SK-N-MC (cell line): ENCODE measurements around the gene ADGRD2.

Source experiments
- DNase-seq: peaks from one replicate; pipeline ENCODE4 v3.0.0-alpha.2; 2011; ENCODE audit warnings: low read depth, low spot score
- H3K27ac ChIP-seq: fragments of 200-600 bp; sonication (generic); 2 replicates; pipeline ENCODE4 v1.5.1; 2016; ENCODE audit warnings: mixed run types
- H3K36me3 ChIP-seq: fragments of 200-600 bp; sonication (generic); 2 replicates; pipeline ENCODE4 v1.6.1; 2017; ENCODE audit warnings: antibody characterized with exemption, low read length, mixed read lengths; ENCODE audit not compliant: insufficient read depth
- H3K4me3 ChIP-seq: fragments of 200-600 bp; sonication (generic); 2 replicates; pipeline ENCODE4 v1.5.1; 2016
- H3K9ac ChIP-seq: fragments of 200-600 bp; sonication (generic); 2 replicates; pipeline ENCODE4 v1.8.0; 2017; ENCODE audit warnings: mixed run types, mixed read lengths; ENCODE audit not compliant: insufficient read length
- H3K9me3 ChIP-seq: fragments of 200-600 bp; sonication (generic); 2 replicates; pipeline ENCODE4 v1.6.1; 2017; ENCODE audit warnings: low read depth, mild to moderate bottlenecking, antibody characterized with exemption, low read length, moderate library complexity, mixed read lengths
- EZH2 ChIP-seq: fragments of 200-600 bp; sonication (generic); IDR thresholded peaks from one replicate; pipeline ENCODE4 v1.6.1; 2017; ENCODE audit warnings: antibody characterized with exemption
- FOXP2 ChIP-seq: optimal IDR thresholded peaks from 2 replicates; pipeline ENCODE3; 2011; ENCODE audit warnings: mild to moderate bottlenecking, moderate library complexity; ENCODE audit not compliant: insufficient read depth; ENCODE audit errors: extremely low read length, control extremely low read depth
- POLR2AphosphoS5 ChIP-seq: IDR thresholded peaks from 2 replicates; pipeline ENCODE4 v1.6.1; 2012; ENCODE audit warnings: mild to moderate bottlenecking, low read depth, low read length, borderline replicate concordance

ADGRD2 gene

DNA sequence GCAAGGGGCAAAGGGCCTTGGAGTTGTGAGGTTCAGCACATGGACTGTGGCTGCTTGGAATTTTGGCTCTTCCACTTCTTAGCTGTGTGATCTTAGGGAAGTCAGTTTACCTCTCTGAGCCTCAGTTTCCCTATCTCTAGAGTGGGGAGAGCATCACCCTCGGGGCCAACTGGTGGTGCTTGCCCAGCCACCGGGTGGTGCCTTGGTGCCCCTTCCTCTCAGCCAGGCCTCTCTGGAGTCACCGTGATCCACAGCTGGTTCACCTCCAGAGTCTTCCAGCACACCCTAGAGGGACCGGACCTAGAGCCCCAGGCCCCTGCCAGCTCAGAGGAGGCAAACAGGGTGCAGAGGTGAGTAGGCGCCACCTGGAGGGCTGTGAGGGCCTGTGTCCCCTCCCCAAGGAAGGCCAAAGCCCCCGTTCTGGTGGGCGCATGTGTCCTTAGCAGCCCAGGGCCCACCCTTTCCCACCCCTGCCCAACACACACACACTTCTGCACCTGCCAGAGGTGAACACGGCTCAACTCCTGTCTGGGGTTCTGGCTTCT, 7.7 kb downstream of the ADGRD2 start:
- Histone ChIP-seq H3K27ac (no peak overlapping the region), H3K9me3 (no peaks in the 10 kb centered on the region), H3K4me3 (no peak overlapping the region), H3K36me3 (no peaks in the 10 kb centered on the region), H3K9ac (no peak overlapping the region)
- no peak for DNase-seq
- TF ChIP-seq FOXP2 = no peak
- TF ChIP-seq POLR2AphosphoS5 = no peak
- TF ChIP-seq EZH2 = no peak

DNA sequence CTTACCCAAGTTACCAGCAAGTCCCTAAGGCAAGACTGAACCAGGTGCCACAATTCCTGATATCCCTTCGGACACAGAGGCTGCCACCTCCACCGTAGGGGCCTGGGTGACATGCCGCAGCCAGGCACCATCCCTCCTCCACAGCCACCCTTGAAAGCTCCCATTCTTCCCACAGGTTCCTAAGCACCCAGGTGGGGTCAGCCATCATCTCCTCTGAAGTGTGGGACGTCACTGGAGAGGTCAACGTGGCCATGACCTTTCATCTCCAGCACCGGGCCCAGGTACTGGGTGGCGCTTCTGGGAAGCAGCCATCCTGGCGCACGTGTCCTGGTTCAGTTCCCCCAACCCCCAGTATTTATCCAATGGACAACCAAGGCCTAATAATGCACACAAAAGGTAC, 8.2 kb downstream of the ADGRD2 start:
- no peak for DNase-seq
- no peaks in the 10 kb centered on the region for H3K9me3 ChIP-seq
- TF ChIP-seq EZH2 (no peak), POLR2AphosphoS5 (no peak), FOXP2 (no peak)
- H3K4me3 ChIP-seq = no peak overlapping the region
- H3K9ac ChIP-seq = no peak overlapping the region
- H3K27ac ChIP-seq = no peak overlapping the region
- no peaks in the 10 kb centered on the region for H3K36me3 ChIP-seq

DNA sequence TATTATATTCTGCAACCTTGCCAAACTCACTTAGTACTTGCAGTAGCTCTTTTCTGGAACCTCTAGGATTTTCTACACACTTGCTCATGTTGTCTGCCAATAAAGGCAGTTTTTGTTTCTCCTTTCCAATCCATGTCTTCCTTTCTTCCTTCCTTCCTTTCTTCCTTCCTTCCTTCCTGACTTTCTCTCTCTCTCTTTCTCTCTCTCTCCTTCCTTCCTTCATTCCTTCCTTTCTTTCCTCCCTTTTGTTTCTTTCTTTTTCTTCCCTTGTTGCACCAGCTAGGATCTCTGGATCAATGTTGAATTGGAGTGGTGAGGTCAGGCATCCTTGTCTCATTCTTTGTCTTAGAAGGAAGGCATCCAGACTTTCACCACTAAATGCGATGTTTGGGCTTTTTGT, 12.5 kb downstream of the ADGRD2 start:
- Histone ChIP-seq H3K36me3 (no peaks in the 10 kb centered on the region), H3K27ac (no peak overlapping the region), H3K9ac (no peak overlapping the region), H3K9me3 (no peaks in the 10 kb centered on the region), H3K4me3 (no peak overlapping the region)
- TF ChIP-seq EZH2 = no peak
- TF ChIP-seq POLR2AphosphoS5 = no peak
- TF ChIP-seq FOXP2 = no peak
- no peak for DNase-seq

DNA sequence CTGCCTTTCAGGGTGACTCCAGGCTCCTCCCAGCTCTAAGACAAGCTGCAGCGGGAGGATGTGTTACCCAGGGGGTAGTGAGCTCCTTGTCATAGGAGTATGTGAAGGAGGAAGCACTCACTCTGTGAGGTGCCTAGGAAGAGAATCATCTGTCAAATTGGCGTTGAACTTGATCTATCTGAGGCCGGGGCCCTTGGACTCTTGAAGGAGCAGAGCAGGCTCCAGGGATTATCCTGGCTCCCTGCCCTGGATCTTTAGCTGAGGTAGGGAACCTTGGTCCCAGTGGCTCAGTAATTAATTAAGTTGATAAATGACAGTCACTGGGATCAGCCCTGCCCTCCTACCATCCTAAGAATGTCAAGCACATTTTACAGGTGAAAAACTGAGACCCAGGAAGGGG, 15.5 kb downstream of the ADGRD2 start:
- Histone ChIP-seq H3K9me3 (no peaks in the 10 kb centered on the region), H3K4me3 (no peak overlapping the region), H3K36me3 (no peaks in the 10 kb centered on the region), H3K9ac (no peak overlapping the region), H3K27ac (no peak overlapping the region)
- TF ChIP-seq POLR2AphosphoS5 = no peak
- TF ChIP-seq EZH2 = no peak
- no peak for TF ChIP-seq FOXP2
- no peak for DNase-seq

- Histone ChIP-seq H3K4me3 (no peak overlapping the region), H3K36me3 (no peaks in the 10 kb centered on the region), H3K27ac (no peak overlapping the region), H3K9ac (no peak overlapping the region), H3K9me3 (no peaks in the 10 kb centered on the region)
- DNase-seq = no peak
- TF ChIP-seq POLR2AphosphoS5 = no peak
- TF ChIP-seq EZH2 = no peak
- TF ChIP-seq FOXP2 = no peak
These were observed 17.3 kb downstream of the ADGRD2 start for GRCh38 chr9:124467410-124468060.

GRCh38 chr9:124468061-124468740, 17.9 kb downstream of the ADGRD2 start:
- Histone ChIP-seq H3K4me3 (no peak overlapping the region), H3K27ac (no peak overlapping the region), H3K9ac (no peak overlapping the region), H3K36me3 (no peaks in the 10 kb centered on the region), H3K9me3 (no peaks in the 10 kb centered on the region)
- TF ChIP-seq POLR2AphosphoS5 (no peak), EZH2 (no peak), FOXP2 (no peak)
- DNase-seq = no peak

- H3K4me3 ChIP-seq = no peak overlapping the region
- H3K9me3 ChIP-seq = no peaks in the 10 kb centered on the region
- no peak for DNase-seq
- no peak for TF ChIP-seq FOXP2
- TF ChIP-seq POLR2AphosphoS5 = no peak
- TF ChIP-seq EZH2 = no peak
- H3K27ac ChIP-seq = no peak overlapping the region
- no peaks in the 10 kb centered on the region for H3K36me3 ChIP-seq
- H3K9ac ChIP-seq = no peak overlapping the region
These were observed 19.0 kb downstream of the ADGRD2 start for GRCh38 chr9:124469011-124469832.

DNA sequence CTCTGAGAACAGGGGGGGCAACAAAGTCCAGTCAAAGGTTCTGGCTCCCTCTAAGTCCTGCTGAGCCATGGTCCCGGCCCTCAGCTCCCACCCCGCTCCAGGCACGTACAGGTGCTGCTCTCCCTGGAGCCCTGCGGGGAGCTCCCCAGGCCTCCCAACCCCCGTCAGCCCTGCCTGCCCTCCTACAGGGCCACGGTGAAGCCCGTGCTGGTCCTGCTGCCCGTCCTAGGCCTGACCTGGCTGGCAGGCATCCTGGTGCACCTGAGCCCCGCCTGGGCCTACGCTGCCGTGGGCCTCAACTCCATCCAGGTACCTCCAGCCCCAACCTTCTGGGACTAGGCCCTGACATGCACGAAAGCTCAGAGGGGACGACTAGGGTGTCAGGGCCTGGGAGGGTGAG, 20.1 kb downstream of the ADGRD2 start:
- Histone ChIP-seq H3K9me3 (no peaks in the 10 kb centered on the region), H3K27ac (no peak overlapping the region), H3K9ac (no peak overlapping the region), H3K36me3 (no peaks in the 10 kb centered on the region), H3K4me3 (no peak overlapping the region)
- no peak for DNase-seq
- TF ChIP-seq FOXP2 = no peak
- TF ChIP-seq POLR2AphosphoS5 = no peak
- no peak for TF ChIP-seq EZH2
